Calu3 (cell line): ENCODE results near the gene MAD1L1. TPM values are rescaled to one million over a fixed set of nuclear protein-coding genes. Genes with fewer than 3 reads are reported as not detected.

Experiments
- BruUV-seq: library from RNA; stranded (reverse); fragments of 400-500 nt; replicated peaks from 2 replicates; lab custom pipeline; 2021; lab: Mats Ljungman, UMichigan
- CTCF ChIA-PET: fragments of 300-600 bp; sonication (Branson Sonifier 250); formaldehyde crosslinking; loops from one replicate; lab custom pipeline; 2022; ENCODE audit warnings: antibody characterized with exemption; lab: Charles Lee
- DNase-seq: peaks from one replicate; pipeline ENCODE4 v3.0.0; 2022
- H3K27ac Mint-ChIP-seq: one replicate; pipeline ENCODE4 v1.8.0; 2022; ENCODE audit warnings: mixed read lengths; ENCODE audit not compliant: unreplicated experiment
- H3K27me3 Mint-ChIP-seq: one replicate; pipeline ENCODE4 v1.8.0; 2022; ENCODE audit warnings: mixed read lengths; ENCODE audit not compliant: unreplicated experiment
- H3K36me3 Mint-ChIP-seq: one replicate; pipeline ENCODE4 v1.8.0; 2022; ENCODE audit warnings: mild to moderate bottlenecking, moderate library complexity, mixed read lengths; ENCODE audit not compliant: insufficient read depth, unreplicated experiment
- H3K4me1 Mint-ChIP-seq: one replicate; pipeline ENCODE4 v1.8.0; 2022; ENCODE audit warnings: mild to moderate bottlenecking, low read depth, mixed read lengths; ENCODE audit not compliant: unreplicated experiment
- H3K4me3 Mint-ChIP-seq: one replicate; pipeline ENCODE4 v1.8.0; 2022; ENCODE audit warnings: mild to moderate bottlenecking, low read depth, moderate library complexity, mixed read lengths; ENCODE audit not compliant: unreplicated experiment
- H3K9me3 Mint-ChIP-seq: one replicate; pipeline ENCODE4 v1.8.0; 2022; ENCODE audit warnings: low read depth, mixed read lengths; ENCODE audit not compliant: unreplicated experiment
- CTCF ChIP-seq: fragments of 200-600 bp; IDR thresholded peaks from one replicate; pipeline ENCODE4 v1.8.0; 2022; ENCODE audit warnings: antibody characterized with exemption; ENCODE audit not compliant: unreplicated experiment
- intact Hi-C: fragments of 100-400 bp; cut with micrococcal nuclease; formaldehyde crosslinking; loops from one replicate; pipeline ENCODE4 v1.10.0; 2022; ENCODE audit not compliant: unreplicated experiment
- total RNA-seq: library from RNA; stranded (reverse); gene quantifications from 2 replicates; pipeline ENCODE4 v1.2.3, GENCODE V29; 2022

MAD1L1 gene
- total RNA-seq, 1 experiment from 2014 or later = 86.0 TPM

GRCh38 chr7:2025188-2025587 lies 207.6 kb downstream of the MAD1L1 start:
- Mint-ChIP-seq H3K9me3 (peaks cover 26% of the 10 kb centered on the region), H3K27ac (no peak overlapping the region), H3K27me3 (no peaks in the 10 kb centered on the region), H3K4me3 (no peak overlapping the region), H3K36me3 (no peaks in the 10 kb centered on the region), H3K4me1 (no peaks in the 10 kb centered on the region)
- intact Hi-C loops = no loop called here
- no peak for DNase-seq
- CTCF ChIA-PET = no interaction called here
- no TSS peak for BruUV-seq
- TF ChIP-seq CTCF = no peak

- no peaks in the 10 kb centered on the region for H3K36me3 Mint-ChIP-seq
- no TSS peak for BruUV-seq
- H3K27me3 Mint-ChIP-seq = no peaks in the 10 kb centered on the region
- peaks cover 25% of the 10 kb centered on the region for H3K9me3 Mint-ChIP-seq
- H3K27ac Mint-ChIP-seq = no peak overlapping the region
- TF ChIP-seq CTCF = no peak
- intact Hi-C loops = no loop called here
- H3K4me1 Mint-ChIP-seq = no peaks in the 10 kb centered on the region
- H3K4me3 Mint-ChIP-seq = no peak overlapping the region
- CTCF ChIA-PET = interaction anchor here (1.6 kb wide), 1 partner anchor 15 kb away, joined by 3 read pairs; no protein-coding TSS in a partner anchor
- no peak for DNase-seq
These were observed 208.2 kb downstream of the MAD1L1 start for GRCh38 chr7:2024567-2024918.

GRCh38 chr7:2023877-2024566 lies 208.7 kb downstream of the MAD1L1 start:
- DNase-seq = no peak
- intact Hi-C loops = no loop called here
- peaks cover 23% of the 10 kb centered on the region for H3K9me3 Mint-ChIP-seq
- no peak overlapping the region for H3K4me3 Mint-ChIP-seq
- CTCF ChIA-PET = interaction anchor here (1.6 kb wide), 1 partner anchor 15 kb away, joined by 3 read pairs; no protein-coding TSS in a partner anchor
- H3K27me3 Mint-ChIP-seq = no peaks in the 10 kb centered on the region
- H3K27ac Mint-ChIP-seq = no peak overlapping the region
- no peaks in the 10 kb centered on the region for H3K36me3 Mint-ChIP-seq
- no TSS peak for BruUV-seq
- no peaks in the 10 kb centered on the region for H3K4me1 Mint-ChIP-seq
- TF ChIP-seq CTCF = no peak

- Mint-ChIP-seq H3K27me3 (no peaks in the 10 kb centered on the region), H3K9me3 (peaks cover 17% of the 10 kb centered on the region), H3K27ac (no peak overlapping the region), H3K4me1 (no peaks in the 10 kb centered on the region), H3K36me3 (no peaks in the 10 kb centered on the region), H3K4me3 (no peak overlapping the region)
- no TSS peak for BruUV-seq
- no peak for DNase-seq
- TF ChIP-seq CTCF = no peak
- intact Hi-C loops = no loop called here
- CTCF ChIA-PET = no interaction called here
These were observed 210.0 kb downstream of the MAD1L1 start for GRCh38 chr7:2022737-2023250.
